ENCODE results near the gene SCAI.

Gene SCAI

GRCh38 chr9:124947727-124948391 is 195.5 kb downstream of the SCAI start:
- no peak for TF ChIP-seq CTCF (IDR thresholded peaks at IDR 0.05; ENCODE audit: control insufficient read depth, insufficient read depth, low read depth, low read length, missing control alignments)
- no peak overlapping the region for H3K4me3 ChIP-seq (ENCODE audit: control insufficient read depth, low read depth, low read length)
- DNase-seq (ENCODE audit: low read depth) = no peak

- no peak for DNase-seq (ENCODE audit: low read depth)
- H3K4me3 ChIP-seq (ENCODE audit: control insufficient read depth, low read depth, low read length) = no peak overlapping the region
- TF ChIP-seq CTCF (IDR thresholded peaks at IDR 0.05; ENCODE audit: control insufficient read depth, insufficient read depth, low read depth, low read length, missing control alignments) = no peak
Measured at GRCh38 chr9:124946167-124946566, 197.2 kb downstream of the SCAI start.

GRCh38 chr9:124941679-124942561 is 201.4 kb downstream of the SCAI start:
- peak; percentile 5 for DNase-seq (ENCODE audit: low read depth)
- H3K4me3 ChIP-seq (ENCODE audit: control insufficient read depth, low read depth, low read length) = peak overlapping the region; percentile 86
- TF ChIP-seq CTCF (IDR thresholded peaks at IDR 0.05; ENCODE audit: control insufficient read depth, insufficient read depth, low read depth, low read length, missing control alignments) = no peak

- H3K4me3 ChIP-seq (ENCODE audit: control insufficient read depth, low read depth, low read length) = peak within 1 kb of the TSS; percentile 86
- no peak for TF ChIP-seq CTCF (IDR thresholded peaks at IDR 0.05; ENCODE audit: control insufficient read depth, insufficient read depth, low read depth, low read length, missing control alignments)
- DNase-seq (ENCODE audit: low read depth) = peak; percentile 74
Measured at GRCh38 chr9:124940894-124941678, 202.2 kb downstream of the SCAI start, which contains the start of gene GOLGA1. Gene GOLGA1, minus strand, starts transcription at chr9:124941083. Its CDS starts 2,372 bp downstream, at chr9:124938711.

GRCh38 chr9:124940521-124940893 is 202.8 kb downstream of the SCAI start:
- H3K4me3 ChIP-seq (ENCODE audit: control insufficient read depth, low read depth, low read length) = peak overlapping the region; percentile 86
- no peak for TF ChIP-seq CTCF (IDR thresholded peaks at IDR 0.05; ENCODE audit: control insufficient read depth, insufficient read depth, low read depth, low read length, missing control alignments)
- no peak for DNase-seq (ENCODE audit: low read depth)

GRCh38 chr9:124939944-124940343 is 203.4 kb downstream of the SCAI start:
- H3K4me3 ChIP-seq (ENCODE audit: control insufficient read depth, low read depth, low read length) = peak overlapping the region; percentile 86
- TF ChIP-seq CTCF (IDR thresholded peaks at IDR 0.05; ENCODE audit: control insufficient read depth, insufficient read depth, low read depth, low read length, missing control alignments) = no peak
- no peak for DNase-seq (ENCODE audit: low read depth)

All from AG09309 (cell line).